SHP77 (cell line): ENCODE results near the gene RALA.
A peak's percentile ranks its signal among the peaks of the same experiment; 100 is the strongest.

ENCODE experiments used
- DNase-seq, 2 experiments: peaks; one replicate each; lab custom pipeline; 2025; lab: John Stamatoyannopoulos, UW

RALA gene, protein sequence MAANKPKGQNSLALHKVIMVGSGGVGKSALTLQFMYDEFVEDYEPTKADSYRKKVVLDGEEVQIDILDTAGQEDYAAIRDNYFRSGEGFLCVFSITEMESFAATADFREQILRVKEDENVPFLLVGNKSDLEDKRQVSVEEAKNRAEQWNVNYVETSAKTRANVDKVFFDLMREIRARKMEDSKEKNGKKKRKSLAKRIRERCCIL

DNA sequence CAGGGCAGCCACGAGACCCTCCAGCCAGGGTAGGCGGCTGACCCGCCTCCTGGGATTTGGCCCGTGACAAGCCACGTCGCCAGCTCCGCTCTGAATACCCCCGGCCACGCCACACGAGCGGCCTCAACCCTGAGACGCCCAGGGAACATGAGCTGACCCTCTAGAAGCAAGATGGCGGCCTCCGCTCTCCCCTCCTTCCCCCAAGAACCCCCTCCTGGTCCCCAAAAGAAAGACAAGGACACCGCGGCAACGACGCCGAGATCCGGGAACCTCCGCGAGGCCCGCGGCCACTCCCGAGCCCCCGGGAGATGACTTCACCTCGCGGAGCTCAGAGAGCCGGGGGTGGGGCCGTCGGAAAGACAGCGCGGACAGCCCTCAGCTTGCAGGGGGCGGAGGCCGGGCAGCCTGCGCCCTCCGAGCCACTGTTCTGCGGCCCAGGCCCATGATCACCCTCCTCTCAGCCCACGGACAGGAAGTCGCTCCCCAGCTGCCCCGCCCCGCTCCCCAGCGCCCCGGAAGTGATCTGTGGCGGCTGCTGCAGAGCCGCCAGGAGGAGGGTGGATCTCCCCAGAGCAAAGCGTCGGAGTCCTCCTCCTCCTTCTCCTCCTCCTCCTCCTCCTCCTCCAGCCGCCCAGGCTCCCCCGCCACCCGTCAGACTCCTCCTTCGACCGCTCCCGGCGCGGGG is at the start of gene RALA:
TSS of gene RALA (plus strand) at position 526 of the 685 bp plus-strand sequence. CDS start 63,096 bp downstream, outside the sequence.
- peak; percentile 82 to 94 for DNase-seq

DNA sequence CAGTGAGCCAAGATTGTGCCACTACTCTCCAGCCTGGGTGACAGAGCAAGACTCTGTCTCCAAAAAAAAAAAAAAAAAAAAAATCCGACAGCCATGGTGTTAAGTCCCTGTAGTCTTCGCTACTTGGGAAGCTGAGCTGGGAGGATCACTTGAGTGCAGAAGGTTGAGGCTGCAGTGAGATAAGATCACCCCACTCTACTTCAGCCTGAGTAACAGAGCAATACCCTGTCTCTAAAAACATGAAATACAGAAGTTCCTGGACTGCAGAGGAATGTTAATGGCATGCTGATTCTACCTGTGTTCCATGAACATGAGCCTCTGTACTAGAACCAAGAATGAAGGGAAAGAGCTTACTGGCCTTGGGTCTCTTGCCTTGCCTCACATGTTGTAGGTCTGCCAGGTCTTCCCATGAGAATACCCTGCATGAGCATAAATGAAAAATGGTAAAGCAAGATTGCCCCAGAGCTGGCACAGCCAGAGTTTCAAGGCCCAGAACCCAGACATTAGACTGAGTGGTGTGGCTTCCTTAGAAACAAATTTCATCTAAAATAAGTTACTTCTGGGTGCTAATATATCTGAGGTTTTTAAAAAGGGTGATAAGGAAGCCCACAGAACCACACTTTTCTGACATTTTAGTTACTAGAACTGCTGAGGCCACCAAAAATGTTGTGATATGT is 48.6 kb upstream of the RALA start:
- no peak for DNase-seq

DNA sequence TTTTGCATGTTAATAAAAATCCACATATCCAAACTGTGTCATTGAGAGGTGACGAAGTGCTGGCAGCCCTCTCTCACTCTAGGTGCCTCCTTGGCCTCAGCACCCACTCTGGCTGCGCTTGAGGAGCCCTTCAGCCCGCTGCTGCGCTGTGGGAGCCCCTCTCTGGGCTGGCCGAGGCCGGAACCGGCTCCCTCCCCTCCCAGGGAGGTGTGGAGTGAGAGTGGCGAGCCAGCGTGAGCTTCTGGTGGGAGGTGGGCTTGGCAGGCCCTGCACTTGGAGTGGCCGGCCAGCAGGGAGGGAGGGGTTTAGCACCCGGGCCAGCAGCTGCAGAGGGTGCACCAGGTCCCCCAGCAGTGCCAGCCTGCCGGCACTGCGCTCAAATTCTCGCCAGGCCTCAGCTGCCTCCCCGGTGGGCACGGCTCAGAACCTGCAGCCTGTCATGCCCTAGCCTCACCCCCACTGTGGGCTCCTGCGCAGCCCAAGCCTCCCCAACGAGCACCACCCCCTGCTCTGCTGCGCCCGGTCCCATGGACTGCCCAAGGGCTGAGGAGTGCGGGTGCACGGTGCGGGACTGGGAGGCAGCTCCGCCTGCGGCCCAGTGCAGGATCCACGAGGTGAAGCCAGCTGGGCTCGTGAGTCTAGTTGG is 46.0 kb upstream of the RALA start:
- DNase-seq, result no peak

DNA sequence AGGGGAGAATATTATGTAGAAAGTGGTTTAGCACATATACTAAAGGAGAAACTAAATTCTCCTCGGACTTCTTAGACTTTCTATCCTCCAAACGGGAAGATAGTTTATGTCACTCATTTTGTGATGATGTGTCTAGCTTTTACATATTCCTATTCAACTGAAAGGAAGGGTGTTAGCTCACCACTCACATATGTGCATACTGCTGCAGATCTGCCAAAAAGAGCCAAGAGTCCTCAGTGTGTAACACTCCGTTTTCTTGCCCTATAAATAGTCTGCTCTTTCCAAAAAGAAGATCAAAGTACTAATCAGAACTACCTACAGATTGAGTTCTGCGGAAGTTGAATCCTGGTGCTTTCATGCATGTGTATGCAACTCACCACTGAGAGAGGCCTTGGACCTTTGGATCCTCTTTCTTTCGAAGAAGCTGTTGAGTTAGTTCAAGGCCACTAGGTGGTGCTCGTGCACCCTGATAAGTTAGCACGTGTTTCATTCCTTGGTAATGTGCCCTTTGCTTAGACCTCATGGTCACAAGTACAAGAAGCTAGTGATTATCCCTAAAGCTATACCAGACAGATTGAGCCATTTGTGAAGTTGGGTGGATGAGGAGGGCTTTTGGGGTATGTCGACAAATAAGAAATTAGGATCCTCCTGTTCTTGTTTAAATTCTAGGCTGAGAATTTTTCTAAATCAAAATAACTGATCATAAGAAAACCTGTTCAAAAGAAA is 43.1 kb upstream of the RALA start:
- DNase-seq, result peak; percentile 92

DNA sequence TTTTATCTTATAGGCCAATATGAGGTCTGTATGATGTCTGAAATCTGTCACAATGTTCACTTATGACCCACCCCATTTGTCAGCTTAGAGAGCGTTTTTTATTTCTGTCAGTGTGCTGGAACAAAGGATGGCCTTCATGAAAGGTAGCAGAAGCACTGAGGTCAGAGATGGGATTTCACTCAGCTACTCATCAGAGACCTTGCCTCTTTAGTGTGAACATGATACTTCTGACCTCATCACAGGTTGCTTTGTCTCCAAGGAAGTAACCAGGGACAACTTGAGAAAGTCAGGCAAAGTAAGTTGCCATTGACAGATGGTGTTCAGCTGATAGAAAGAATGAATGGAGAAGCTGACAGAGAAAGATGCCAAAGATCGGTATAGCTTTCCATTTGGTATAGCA is 40.8 kb upstream of the RALA start:
- no peak for DNase-seq

DNA sequence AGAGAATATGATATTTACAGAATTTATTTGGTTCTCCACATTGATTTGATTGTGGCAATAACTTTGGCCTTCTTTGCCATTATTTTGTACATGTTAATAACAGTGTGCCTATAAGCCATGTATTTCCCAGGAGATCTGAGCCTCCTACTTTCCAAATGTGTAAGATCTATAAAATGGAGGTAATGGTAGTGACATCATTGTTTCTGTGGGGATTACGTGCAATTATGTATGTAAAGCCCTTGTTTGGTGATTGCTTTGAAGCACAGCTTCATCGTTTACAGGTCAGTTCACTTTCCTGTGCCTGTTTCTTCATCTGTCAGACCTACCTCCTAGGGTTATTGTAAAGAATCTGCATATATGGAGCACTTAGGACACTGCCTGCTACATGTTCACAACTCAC is 39.8 kb upstream of the RALA start:
- DNase-seq, result no peak

DNA sequence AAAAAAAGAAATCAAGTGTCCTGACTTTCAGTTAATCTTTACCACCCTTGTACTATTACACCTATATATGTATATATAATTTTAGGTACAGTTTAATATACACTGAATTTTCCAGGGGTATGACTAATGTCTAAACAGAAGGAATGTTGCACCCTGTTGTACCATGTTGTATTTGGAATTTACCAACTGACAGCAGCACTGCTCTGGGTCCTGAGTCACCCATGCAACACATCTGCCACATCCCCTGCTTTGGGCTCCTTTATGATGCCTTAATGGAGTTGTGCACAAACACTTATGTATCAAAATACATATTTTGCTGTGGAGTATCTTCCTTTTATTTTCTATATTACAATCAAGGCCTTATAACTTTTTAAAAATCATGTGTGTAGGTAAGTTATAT is 36.0 kb upstream of the RALA start:
- no peak for DNase-seq

DNA sequence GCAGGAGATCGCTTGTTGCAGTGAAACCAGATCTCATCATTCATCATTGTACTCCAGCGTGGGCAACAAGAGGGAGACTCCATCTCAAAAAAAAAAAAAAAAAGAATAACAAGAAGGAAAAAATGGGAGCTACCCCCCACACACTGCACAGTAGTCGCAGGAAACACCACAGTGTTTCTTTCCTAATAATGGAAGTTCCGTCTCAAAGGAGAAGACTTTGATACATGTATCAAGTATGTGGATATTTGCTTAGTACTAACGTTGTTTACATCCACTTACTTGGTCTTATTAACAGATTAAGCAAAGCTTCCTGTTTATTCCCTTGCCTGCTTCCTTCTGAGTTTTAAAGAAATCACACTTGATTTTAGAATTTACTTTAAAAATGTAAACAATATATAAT is 35.0 kb upstream of the RALA start:
- DNase-seq, result no peak

DNA sequence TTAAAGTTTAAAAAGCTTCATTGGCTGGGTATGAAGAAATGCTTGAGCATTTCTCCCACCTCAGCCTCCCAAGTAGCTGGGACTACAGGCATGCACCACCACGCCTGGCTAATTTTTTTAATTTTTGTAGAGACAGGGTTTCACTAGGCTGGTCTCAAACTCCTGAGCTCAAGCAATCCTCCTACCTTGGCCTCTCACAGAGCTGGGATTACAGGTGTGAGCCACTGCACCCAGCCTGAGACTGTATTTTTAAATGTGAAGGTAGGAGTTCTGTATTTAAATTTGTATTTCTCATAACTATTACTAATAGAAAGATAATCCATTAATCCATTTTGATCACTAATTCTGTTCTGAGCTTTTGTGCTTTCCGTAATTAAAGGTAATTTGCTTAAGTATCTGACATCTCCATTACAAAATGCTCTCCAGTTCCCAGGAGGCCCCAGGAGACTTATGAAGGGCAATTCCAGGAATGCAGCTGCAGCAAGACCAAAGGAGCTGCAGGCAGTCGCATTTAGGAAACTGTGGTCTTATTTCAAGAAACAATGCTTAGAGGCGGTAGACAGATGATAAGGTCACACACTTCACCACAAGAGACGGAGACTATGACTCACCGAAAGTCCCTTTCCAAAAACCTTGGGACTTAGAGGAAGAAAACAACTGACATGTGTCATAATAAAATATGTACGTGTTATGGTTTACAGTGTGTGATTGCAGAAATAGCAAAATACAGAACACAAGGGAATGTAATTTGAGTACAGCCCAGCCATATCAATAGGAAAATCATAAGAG is 33.9 kb upstream of the RALA start:
- DNase-seq, result no peak

DNA sequence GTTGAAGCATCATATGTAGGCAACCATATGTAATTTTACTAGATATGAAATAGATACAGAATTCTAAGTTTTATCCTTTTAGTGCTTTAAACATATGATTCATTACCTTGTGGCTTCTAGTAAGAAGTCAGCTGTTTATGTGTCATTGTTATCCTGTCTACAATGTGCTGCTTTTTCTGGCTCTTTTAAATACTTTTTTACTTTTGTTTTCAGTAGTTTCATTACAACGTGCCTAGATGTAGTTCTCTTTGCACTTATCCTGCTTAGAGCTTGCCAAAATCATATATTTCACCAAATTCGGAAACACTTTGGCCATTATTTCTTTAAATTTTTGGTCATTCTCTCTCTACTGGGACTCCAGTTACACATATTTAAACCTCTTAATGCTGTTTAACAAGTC is 30.8 kb upstream of the RALA start:
- no peak for DNase-seq

DNA sequence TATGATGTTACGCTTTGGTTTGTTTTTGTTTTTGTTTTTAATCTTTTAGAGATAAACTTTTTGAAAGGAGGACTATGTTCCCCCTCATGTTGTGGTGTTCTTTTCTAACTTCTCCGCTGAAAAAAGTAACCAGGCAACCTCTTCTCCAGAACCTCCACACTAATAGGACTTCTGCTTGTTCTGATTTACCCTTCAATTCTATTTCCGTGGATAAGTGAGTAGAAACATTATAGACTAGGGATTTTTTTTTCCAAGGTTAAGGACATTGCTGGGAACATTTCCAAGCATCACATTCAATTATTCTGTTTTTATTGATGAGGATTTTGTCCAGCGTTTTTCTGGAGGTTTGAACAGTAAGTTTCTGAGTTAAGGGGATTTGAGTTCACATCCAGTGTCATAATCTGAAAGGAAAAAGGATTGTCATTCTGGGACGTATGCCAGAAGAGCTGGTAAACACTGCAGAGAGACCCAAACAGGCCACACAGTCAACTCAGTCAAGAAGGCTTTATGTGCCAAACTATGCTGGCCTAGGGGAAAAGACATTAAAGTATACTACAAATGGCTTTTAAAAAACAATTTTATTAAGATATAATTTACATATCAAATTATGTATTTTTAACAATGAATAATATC is 28.3 kb upstream of the RALA start:
- DNase-seq, result peak; percentile 48 to 54

DNA sequence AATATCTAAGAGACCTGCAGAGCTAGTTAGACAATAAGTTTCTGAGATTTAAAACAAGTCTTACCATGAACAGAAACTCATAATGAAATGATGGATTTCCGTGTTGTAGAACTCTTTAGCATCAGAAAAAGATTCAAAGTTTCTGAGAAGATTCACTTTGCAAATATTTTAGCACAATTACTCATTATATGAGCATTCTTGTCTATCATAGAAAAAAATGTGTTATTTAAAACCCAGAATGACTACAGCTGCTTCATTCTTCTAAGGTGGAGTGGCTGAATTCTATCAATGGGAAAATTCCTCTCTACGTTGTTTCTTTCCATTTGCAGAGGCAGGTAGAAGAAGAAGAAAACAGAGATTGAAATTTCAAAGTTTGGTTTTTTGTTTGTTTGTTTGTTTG is 21.0 kb upstream of the RALA start:
- no peak for DNase-seq

DNA sequence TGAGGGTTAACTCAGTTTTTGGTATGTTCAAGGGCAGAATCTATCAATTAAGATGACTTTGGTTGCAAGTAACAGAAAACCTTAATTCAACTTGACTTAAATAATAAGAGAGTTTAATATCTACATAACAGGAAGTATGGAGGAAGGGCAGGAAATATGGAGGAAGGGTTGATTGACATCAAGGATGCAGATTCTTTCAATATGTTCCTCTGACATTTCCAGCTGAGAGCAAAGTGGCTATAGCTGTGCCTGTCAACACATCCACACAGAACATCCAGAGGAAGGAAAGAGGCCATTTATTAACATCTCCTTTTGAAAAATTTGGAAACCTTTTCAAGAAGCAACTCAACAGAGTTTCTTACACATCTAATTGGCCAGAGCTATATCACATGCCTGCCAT is 19.4 kb upstream of the RALA start:
- DNase-seq, result no peak

DNA sequence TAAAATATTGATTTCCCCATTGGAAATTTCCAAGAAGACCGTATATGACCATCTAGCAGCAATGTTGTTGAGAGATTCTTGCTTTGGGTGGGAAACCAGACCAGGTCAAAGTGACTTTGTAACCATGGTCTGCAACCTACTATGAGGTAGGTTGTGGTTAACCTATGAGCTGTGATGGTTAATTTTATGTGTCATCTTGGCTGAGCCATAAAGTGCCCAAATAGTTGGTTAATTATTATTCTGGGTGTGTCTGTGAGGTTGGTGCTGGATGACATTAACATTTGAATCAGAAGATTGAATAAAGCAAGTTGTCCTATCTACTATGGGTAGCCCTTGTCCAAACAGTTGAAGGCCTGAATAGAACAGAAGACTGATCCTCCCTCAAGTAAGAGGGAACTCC is 18.3 kb upstream of the RALA start:
- DNase-seq, result no peak

DNA sequence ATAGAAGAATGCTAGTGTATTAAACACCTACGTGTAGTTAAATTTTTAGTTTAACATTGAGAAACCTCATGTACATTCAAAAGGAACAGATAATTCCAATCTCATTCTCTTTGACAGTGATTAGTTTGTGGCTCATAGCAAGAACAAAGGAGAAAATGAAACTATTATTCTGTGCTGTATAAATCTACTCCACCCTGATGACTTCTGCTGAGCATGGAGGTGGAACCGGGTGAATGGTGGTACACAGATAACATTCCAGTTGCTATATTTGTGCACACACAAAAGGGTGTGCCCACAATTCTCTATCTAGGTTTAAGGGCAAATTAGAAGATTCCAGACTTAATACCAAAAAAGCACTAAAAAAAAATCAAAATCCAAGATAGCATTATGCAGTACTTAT is 17.0 kb upstream of the RALA start:
- no peak for DNase-seq

DNA sequence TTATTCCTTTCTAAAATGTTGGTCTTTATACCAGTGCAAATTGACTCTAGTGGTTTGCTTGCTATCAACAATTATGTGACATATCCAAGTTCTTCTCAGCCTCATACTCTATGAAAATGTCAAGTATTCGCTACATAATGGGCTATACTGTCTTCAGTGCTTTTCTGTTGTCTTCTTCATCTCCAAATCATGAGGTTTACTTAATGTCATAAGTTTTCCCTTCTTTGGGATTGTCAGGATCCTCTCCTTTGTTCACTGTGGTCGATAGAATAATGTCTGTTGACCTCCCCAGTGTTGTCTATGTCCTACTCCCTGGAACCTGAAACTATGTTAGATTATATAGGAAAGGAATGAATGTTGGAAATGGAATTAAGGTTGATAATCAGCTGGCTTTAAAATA is 16.4 kb upstream of the RALA start:
- DNase-seq, result no peak

DNA sequence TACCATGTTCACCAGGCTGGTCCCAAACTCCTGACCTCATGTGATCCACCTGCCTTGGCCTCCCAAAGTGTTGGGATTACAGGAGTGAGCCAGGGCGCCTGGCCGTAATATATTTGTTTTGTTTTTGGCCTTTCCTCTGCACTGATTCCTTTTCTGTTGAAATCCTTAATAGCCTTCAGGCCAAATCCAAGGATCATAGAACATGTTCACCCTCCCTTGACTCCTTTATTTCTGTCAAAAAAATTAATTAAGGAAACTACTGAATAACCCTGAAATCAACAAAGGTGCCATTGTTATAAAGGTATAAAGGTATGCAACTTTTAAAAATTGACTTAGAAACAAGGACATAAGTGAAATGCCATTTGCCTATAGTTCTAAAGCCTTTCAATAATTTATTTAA is 15.5 kb upstream of the RALA start:
- no peak for DNase-seq

DNA sequence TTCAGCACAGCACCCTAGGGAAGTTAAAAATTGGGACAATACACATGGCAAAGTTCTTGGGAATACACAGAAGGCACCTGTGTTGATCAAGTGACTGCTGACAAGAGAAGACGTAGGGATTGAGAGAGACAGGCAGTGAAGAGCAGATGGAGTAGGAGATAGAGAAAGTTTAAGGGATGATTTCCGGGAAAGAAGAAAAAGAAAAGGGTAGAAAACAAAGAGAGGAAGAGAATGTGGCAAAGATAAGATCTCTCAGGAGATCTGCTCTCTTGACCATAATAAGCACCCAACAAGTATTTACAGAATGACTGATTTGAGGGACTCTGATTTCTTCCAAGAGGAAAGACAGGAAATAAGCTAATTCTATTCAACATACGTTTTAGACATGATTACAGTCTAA is 15.1 kb upstream of the RALA start:
- DNase-seq, result no peak

DNA sequence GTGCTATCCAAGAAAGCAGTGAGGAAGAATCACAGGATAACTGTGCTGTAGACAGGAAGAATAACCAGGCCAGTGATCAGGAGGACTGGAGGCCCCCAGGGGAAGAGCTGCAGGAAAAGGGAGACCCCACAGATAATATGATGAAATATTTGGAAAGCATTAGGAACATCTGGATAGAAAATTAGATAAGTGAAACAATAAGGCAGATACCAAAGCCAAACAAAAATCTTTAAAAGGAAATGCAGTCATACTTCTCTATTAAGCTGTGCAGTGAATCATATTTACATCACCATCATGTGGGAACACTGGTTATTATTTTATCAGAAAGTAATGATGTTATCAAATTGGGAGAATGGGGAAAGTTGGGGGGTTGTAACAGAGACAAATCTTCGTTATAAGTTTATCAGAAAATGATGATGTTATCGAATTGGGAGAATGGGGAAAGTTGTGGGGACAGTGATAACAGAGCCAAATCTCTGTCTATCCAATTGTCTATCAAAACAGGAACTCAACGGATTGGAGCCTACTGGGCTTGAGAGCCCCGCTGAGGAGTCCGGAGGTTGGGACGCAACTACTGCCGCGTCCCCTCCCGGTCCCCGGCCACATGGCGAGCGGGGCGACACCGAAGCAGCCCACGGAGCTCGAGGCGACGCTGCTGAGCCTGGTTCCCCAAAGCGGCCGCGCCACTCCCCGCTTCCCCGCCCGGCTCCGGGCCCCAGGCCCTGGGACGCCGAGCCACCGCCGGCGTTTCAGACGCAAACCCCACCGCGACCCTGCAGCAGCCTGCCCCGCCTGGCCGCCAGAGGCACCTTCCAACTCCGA is 14.0 kb upstream of the RALA start:
- no peak for DNase-seq

DNA sequence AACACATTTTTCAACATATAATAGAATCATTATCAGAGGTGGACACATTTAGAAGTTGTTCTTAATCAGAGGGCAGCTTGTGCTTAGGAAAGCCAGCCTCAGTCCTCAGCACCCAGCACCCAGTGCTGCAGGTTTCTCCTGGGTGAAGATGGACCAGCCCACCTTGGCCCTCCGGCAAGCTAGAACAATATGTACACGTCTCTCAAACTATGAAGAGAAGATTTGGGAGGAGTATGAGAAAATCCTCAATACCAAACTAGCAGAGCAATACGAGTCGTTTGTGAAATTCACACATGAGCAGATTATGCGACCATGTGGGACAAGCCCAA is 13.5 kb upstream of the RALA start:
- no peak for DNase-seq
